A673 (cell line): ENCODE results near the gene ERVK3-1.

Experiments
- EZH2 ChIP-seq: fragments of 200-600 bp; sonication (generic); IDR thresholded peaks from 2 replicates; pipeline ENCODE4 v1.6.1; 2017; ENCODE audit warnings: borderline replicate concordance, low read depth, mild to moderate bottlenecking, mixed read lengths, antibody characterized with exemption, low read length; ENCODE audit not compliant: poor library complexity, severe bottlenecking
- TF ChIP-seq, protein P1 (sequence below): fragments of 300-800, 200-600 bp; sonication (generic); conservative IDR thresholded peaks from 2 replicates; pipeline ENCODE4 v1.5.1; 2017; ENCODE audit warnings: low read depth, mild to moderate bottlenecking, antibody characterized with exemption, low read length, moderate library complexity, mixed read lengths

DNA sequence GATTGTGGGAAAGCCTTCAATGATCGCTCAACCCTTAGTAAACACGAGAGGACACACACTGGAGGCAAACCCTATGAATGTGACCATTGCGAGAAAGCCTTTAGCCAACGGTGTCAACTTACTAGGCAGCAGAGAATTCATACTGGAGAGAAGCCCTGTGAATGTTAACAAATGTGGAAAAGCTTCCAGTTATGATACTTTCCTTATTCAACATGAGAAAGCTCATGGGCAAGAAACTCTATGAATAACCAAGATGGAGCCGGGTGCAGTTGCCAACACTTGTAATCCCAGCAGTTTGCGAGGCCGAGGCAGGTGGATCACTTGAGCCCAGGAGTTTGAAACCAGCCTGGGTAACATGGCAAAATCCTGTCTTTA lies 42.3 kb upstream of the ERVK3-1 start:
- TF ChIP-seq, protein P1, sequence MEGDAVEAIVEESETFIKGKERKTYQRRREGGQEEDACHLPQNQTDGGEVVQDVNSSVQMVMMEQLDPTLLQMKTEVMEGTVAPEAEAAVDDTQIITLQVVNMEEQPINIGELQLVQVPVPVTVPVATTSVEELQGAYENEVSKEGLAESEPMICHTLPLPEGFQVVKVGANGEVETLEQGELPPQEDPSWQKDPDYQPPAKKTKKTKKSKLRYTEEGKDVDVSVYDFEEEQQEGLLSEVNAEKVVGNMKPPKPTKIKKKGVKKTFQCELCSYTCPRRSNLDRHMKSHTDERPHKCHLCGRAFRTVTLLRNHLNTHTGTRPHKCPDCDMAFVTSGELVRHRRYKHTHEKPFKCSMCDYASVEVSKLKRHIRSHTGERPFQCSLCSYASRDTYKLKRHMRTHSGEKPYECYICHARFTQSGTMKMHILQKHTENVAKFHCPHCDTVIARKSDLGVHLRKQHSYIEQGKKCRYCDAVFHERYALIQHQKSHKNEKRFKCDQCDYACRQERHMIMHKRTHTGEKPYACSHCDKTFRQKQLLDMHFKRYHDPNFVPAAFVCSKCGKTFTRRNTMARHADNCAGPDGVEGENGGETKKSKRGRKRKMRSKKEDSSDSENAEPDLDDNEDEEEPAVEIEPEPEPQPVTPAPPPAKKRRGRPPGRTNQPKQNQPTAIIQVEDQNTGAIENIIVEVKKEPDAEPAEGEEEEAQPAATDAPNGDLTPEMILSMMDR = no peak
- no peak for TF ChIP-seq EZH2
